NCI-H82 treated with DMSO at 0.1 percent for 48 hours (cell line): ENCODE measurements around the gene ANXA9.

ENCODE experiments used
- DNase-seq: peaks from one replicate; lab custom pipeline; 2025; ENCODE audit not compliant: unreplicated experiment; lab: John Stamatoyannopoulos, UW

Gene ANXA9, protein sequence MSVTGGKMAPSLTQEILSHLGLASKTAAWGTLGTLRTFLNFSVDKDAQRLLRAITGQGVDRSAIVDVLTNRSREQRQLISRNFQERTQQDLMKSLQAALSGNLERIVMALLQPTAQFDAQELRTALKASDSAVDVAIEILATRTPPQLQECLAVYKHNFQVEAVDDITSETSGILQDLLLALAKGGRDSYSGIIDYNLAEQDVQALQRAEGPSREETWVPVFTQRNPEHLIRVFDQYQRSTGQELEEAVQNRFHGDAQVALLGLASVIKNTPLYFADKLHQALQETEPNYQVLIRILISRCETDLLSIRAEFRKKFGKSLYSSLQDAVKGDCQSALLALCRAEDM

DNA sequence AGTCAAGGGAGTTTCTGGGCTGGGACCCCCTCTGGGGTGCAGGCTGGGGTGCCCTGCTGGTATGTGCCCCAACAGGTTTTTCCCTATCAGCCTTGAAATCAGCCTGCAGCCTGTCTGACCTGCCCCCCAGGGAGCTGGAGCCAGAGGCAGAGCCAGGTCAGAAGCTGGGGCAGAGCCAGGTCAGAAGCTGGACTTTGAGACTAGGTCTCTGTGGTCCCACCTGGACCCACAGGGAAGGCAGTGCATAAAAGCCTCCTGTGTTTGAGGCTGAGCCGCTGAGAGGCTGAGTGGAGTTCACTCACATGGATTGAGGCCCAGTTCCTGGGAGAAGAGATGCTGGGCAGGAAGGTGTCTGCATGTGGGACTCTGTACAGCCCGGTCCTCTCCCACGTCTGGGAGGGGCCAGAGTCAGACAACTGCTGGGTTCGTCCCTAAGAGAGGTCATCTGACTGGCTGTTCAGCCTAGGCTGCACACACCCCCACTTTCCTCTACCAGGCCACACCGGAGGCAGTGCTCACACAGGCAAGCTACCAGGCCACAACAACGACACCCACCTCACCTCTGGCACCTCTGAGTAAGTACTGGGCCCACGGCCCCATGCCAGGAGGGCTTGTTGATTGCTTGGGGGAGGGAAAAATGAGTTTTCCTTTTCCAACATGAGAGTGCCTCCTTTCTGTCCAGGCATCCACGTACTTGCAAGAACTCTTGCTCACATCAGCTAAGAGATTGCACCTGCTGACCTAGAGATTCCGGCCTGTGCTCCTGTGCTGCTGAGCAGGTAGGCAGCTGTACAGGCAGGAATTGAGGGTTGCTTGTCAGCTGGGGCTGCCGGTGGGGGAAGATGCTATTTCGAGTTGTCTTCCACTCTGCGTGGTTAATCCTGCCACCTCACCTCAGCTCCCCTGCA lies at the start of gene ANXA9:
Gene ANXA9, plus strand, starts transcription at position 488 of the 908 bp plus-strand sequence. CDS start 814 bp downstream, outside the sequence.
- DNase-seq: no peak

DNA sequence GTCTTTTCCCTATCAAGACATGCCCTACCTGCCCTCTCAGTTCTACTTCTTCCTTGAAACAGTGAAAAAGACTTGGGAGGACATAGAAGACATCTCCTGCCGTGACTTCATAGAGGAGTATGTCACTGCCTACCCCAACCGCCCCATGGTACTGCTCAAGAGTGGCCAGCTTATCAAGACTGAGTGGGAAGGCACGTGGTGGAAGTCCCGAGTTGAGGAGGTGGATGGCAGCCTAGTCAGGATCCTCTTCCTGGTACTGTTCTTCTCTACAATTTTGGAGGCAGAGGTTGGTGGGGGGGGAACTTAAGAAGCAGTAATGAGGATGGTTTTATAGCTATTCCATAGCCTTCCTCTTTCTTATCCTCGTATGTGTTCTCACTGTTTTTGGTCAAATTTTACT lies 37.2 kb upstream of the ANXA9 start:
- no peak for DNase-seq

DNA sequence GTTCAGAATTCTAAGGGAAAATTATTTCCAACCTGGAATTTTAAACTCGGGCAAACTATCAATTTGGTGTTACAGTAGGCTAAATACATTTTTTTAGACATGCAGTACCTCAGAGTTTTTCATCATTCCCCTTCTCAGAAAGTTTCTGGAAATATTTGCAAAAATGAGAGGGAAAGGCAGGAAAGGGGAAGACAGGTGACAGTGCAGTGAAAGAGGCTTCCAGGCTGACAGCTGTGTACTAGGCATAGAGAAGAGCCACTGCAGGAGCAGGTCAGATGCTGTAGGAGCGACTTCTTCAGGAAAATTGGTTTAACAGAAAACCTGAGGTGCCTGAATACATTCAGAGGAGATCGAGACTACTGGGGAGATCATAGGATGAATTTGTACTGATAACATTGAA lies 27.4 kb upstream of the ANXA9 start:
- DNase-seq: no peak

DNA sequence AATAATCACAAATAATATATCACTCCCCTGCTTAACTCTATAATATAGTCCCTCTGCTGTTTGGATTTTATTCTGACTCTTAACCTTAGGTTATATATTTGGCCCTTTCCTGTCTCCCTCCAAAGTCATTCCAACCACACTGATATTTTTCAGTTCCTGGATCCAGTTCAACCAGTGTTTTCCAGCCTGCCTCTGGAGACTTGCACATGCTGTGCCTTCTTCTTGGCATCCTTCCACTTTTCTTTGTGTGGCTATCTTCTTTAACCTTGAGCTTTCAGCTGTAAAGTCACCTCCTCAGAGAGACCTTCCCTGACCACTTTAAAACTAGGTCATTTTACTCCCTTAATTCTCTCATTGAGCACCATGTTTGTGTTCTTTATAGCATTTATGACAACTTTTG lies 26.8 kb upstream of the ANXA9 start:
- no peak for DNase-seq

DNA sequence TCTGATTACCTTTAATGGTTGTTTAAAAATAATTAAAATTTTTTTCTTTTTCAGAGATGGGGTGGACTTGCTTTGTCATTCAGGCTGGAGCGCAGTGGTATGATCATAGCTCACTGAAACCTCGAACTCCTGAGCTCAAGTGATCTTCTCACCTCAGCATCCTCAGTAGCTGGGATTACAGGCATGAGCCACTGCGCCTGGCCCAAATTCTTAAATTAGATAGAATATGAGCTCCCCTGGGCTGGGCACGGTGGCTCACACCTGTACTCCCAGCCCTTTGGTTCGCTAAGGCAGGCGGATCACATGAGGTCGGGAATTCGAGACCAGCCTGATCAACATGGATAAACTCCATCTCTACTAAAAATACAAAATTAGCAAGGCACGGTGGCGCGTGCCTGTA lies 24.4 kb upstream of the ANXA9 start:
- no peak for DNase-seq

DNA sequence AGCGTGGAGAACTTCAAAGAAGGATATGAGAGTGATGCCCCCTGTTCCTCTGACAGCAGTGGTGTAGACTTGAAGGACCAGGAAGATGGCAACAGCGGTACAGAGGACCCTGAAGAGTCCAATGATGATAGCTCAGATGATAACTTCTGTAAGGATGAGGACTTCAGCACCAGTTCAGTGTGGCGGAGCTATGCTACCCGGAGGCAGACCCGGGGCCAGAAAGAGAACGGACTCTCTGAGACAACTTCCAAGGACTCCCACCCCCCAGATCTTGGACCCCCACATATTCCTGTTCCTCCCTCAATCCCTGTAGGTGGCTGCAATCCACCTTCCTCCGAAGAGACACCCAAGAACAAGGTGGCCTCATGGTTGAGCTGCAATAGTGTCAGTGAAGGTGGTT lies 21.4 kb upstream of the ANXA9 start:
- DNase-seq: no peak

DNA sequence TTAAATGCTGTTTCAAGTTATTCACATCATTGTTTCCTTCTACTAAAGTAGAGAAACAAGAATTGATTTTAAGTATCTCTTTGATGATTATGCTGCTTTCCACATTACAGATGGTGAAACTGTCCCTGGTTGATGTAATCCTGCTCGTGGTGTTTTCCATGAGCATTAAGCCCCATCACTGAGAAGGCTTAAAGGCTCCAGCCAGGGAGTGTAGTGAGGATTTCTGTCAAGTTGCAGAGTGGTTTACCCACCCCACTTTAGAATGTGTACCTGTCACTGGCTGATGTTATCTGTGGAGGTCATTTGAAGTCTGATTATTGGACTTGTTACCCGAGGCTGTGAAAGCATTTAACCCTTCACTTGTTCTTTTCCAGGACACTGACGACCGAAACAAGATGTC lies 20.3 kb upstream of the ANXA9 start:
- DNase-seq: peak; percentile 24

DNA sequence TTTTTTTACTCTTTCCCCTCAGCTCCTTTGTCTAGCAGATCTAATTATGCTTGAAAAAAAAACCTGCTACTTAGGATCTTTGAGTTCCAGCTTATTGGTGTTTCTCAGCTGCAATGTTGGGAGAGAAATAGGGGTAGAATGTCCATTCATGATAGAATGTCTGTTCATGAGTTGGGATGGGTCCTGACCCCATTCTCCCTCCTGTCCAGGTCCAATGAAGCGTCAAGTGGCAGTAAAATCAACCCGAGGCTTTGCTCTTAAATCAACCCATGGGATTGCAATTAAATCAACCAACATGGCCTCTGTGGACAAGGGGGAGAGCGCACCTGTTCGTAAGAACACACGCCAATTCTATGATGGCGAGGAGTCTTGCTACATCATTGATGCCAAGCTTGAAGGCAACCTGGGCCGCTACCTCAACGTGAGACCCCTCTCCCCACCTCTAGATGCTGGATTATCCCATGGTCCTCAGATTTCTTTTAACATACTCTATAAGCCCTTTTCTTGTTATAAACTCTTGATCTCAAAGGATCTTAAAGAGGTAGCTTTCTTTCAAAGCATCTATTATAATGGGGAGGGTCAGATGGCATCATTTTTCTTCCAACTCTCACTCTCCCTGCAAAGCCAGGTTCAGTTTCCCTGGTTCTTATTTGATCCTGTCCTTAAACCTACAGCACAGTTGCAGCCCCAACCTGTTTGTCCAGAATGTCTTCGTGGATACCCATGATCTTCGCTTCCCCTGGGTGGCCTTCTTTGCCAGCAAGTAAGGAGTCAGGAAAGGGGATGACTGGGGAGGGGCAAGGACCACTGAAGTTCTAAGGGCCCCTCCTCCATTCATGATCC lies 18.6 kb upstream of the ANXA9 start:
- no peak for DNase-seq

DNA sequence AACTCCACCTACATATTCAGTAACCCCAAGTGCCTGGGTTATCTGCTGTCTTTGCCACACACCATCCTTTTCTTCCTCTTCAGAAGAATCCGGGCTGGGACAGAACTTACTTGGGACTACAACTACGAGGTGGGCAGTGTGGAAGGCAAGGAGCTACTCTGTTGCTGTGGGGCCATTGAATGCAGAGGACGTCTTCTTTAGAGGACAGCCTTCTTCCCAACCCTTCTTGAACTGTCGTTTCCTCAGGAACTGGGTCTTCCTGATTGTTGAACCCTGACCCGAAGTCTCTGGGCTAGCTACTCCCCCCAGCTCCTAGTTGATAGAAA lies 18.0 kb upstream of the ANXA9 start:
- DNase-seq: no peak

DNA sequence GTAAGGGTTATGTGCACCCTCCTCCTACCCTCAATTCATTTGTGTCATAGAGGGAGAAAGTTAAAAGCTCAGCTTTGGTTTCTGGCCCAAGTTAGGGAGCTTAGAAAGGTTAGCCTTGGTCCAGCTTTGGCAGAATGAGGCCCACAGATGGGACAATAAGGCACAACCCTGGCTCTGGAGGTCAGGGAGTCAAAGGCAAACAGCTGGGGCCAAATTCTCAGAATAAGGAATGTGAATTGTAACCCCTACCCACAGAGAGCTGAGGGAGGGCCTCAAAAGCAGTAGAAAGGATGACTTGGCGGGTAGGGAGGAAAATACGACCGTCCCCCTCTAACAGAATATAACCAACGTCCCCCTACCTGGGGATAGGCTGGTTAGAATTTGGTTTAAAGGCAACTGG lies 16.5 kb upstream of the ANXA9 start:
- DNase-seq: no peak

DNA sequence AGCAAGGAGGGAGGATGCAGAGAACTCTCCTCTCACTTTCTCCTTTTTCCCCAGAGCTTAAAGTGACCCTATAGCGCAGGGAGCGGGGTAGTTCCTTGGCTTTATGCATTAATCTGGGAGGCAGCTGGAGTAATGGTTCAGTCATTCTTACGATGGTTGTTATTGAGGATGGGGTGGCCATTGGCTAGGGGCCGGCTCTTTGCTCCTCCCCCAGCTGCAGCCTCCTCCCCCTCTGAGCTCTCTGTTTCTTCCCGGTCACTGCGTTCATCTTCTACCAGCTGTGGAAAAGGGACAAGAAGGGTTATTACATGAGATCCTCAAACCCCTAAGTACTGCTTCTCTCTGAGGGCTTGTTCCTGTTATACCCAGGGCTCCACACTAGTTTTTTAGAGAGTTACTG lies 16.1 kb upstream of the ANXA9 start:
- DNase-seq: no peak

DNA sequence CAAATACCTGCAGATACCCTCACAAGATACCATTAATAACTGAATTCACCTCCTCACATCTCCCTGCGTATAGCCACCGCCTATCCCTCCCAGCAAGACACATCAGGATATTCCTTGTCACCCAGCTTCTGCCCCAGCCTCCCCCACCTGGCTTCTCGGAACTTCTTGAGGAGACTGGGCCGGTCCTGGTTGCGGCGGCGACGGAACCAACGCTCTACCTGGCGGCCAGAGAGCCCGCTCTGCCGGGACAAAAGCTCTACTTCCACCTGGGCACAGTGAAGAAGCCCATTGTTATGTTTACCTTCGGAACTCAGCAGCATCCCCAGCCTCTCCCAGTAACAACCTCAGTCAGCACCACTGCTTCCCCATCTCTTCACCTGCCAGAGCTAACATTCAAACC lies 14.2 kb upstream of the ANXA9 start:
- DNase-seq: no peak

DNA sequence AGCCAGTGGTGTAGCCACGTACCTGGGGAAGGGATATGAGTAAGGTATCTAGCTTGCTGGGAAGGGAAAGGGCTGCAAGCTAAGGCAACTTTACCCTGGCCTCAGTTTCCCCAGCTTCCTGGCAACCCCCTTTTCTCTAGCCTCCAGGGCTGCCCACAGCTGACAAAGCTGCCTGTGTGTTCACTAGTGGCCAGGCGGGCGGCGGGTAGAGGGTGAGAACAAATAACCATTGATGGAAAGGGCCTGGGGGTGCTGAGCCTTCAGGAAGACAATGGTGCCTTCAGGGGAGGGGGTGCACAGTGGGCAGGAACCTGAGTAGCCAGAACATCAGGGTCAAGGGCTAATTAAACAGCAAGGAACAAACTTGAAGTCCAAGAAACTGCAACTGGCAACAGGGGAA lies 13.6 kb upstream of the ANXA9 start:
- DNase-seq: no peak

DNA sequence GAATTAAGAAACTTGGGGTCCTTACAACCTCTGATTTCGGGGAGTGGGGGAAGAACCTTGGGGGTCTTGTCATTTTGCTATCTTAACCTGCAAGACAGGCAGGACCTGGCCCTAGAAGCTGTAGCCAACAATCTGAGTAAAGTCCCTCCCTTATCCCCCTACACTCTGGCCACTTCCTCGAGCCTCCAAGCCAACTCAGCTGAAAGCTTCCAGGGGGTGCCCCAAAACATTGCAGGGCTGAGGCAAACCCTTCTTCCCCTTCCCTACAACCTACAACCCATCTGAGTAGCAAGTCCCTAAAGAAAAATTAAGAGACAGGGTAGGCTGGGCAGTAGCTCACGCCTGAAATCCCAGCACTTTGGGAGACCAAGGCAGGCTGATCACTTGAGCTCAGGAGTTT lies 12.5 kb upstream of the ANXA9 start:
- no peak for DNase-seq

DNA sequence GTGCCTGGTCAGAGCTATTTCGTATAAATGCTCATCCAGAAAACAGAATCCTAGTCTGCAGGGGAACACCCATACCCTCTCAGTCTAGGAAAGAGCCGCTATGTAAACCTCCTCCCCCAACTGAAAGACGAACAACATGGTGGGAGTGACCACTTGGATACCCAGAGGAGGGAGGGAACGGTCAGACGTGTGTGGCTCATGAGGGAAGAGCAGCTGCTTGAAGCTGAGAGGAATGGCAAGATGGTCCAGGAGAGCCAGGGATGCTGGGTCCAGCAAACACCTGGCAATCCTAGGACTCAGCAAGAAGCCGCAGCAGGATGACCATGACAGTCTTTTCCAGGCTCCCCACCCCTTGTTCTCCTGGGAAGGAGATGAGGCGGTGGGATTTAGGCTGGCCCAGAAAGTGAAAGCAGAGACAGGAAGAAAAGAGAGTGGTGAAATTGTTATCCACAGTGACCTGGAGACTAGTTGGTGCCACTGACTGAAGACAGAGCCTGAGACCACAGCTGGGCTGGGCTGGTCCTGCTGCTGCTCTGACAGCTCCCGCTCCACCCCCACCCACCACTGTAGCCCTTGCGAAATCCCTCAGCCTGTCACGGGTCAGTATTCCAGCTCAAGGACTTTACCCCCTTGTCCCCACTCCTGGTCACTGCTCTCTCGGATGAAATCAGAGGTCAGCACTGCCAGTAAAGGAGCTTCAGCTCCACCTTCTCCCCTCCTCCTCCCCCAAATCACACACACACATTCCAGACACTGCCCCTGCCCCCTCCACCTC lies 11.1 kb upstream of the ANXA9 start:
- DNase-seq: no peak

DNA sequence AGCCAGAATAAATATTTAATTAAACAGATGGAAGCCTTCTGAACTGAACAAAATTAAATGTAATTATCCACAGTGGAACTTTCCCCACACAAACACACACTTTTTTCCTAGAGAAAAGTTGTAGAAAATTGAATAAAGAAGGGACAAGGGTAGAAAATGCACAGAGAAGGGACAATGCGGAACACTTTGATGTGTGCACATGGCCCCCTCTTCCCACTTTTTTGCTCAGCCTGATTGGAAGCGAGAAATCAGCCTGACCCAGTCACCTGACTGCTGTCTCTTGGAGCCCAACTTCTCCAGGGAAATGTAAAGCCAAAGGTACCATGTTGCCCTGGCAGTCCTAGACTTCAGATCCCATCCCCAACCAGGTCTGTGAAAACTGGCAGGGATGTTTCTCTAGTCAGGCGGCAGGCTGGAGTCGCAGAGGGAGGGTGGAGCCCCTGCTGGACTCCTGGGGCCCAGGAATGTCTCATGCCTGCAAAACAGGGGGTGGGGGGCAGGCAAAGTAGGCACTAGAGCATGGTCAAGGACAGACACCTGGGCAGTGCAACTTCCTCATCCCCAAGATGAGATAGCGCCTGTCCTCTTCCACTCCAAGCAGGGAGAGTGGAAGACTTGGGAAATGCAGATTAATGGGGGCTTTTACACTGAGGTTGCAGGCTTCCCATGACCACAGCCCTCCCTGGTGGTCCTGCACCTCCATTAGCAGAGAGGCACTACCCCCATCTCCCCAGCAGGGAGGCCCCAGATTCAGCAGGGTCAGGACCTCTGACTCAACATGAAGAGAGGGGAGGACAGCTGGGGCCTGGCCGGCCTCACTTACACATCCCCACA lies 10.3 kb upstream of the ANXA9 start:
- DNase-seq: no peak

DNA sequence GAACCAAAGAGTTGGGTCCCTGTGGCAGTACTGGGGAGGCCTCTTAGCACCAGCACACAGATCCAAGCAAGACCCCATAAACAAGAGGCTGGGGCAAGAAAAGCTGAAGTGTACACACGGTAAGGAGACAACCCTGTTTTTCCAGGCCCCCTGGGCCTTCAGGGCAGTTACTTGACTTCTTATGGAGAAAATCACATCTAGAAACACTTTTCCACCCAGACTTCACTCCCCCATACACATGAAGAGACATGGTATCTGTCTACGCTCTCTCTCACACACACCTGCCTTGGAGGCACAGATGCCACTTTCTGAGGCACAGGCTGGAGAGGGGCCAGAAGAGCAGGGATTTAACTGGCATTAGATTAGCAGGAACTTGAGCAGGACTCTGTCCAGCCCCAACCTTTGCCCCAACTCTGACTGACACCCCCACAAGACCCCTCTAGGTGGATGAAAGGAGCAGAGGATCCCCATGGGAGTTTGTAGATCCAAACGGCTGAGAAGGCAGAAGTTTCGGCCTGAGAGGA lies 9.6 kb upstream of the ANXA9 start:
- DNase-seq: no peak

DNA sequence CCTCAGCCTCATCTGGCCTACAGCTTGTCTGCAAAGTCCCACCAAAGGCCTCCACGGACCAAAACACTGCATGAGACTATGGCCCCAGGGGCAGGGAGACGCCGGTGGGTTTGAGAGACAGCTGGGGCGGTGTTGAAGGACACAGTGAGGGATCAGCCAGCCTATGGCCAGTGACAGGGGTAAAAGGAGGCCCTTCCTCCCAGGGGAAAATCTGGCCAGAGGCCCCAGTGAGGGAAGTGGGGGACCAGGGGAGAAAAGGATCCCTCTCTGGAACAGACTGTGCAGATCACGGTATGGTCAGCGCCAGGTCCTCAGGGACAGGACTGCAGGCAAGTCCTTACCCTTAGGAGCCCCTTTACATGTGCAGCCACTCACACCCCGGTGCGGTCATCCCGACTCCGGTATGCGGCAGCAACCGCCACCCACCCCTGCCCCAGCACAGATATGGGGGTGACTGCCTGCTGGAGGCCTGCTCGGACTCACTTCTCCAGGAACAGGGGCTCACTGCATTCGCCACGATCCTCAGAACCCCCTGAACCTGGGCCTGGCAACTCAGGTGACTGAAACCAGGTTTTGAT lies 8.7 kb upstream of the ANXA9 start:
- DNase-seq: no peak

DNA sequence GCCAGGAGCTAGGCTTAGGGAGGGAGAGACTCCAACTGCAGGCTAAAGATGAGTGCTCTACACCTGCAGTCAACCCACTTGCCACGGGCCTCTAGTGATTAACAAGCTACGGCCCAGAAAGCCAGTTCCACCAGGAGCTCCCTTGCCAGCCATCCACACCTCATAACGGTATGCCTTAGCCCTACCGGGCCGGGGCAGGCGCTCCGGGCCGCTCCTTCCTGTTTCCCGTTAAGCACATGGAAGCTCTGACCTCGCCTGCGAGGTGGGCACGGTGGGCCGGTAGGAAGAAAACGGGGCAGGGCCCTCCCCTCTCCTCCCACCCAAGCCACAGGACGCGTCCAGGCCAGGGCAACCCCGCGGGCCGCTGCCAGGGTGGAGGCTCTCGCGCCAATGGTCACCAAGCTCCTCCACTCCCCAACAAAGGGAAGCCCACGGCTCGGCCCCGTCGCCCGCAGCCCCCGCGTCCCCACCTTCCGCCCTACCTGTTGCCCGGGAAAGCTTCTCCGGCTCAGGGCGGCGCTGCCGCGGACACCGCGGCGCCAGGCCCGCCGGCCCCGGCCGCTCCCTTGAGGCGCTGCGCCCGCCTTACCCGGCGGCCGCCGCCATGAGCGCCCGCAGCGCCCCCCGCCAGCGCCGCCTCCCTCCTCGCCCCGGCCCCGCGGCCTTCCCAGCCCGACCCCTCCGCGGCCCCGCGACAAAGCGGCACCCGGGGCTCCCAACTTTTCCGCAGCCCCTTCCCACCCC lies 8.1 kb upstream of the ANXA9 start:
- DNase-seq: no peak
